Heart left ventricle (tissue), 16 donors: ENCODE measurements around the gene LMBR1. TPM values are rescaled to one million over a fixed set of nuclear protein-coding genes. Genes with fewer than 3 reads are reported as not detected.

Source experiments
- ATAC-seq, 4 donors: fragments of 200-7000 bp; cut with Tn5 transposase; one replicate each; pipeline ENCODE4 v1.9.1; 2020 to 2022; ENCODE audit warnings: moderate library complexity in 4 of 4, mild to moderate bottlenecking in 3 of 4, moderate number of reproducible peaks in 1 of 4
- DNase-seq, 5 donors: peaks; one replicate each; pipeline ENCODE4 v3.0.0-alpha.2; 2020
- H3K27ac ChIP-seq, 12 donors: fragments of 200-600 bp; sonication (generic) in 4 of 12; one replicate each; pipeline versions ENCODE4 v1.5.0 to v1.8.0; 2016 to 2022; ENCODE audit warnings: mild to moderate bottlenecking in 2 of 12
- H3K27me3 ChIP-seq, 9 donors: fragments of 200-600 bp; sonication (generic) in 2 of 9; one replicate each; pipeline versions ENCODE4 v1.5.1 to v1.8.0; 2016 to 2022; ENCODE audit warnings: mild to moderate bottlenecking in 3 of 9
- H3K36me3 ChIP-seq, 9 donors: fragments of 200-600 bp; sonication (generic) in 2 of 9; one replicate each; pipeline versions ENCODE4 v1.5.0 to v1.8.0; 2018 to 2022; ENCODE audit warnings: mild to moderate bottlenecking in 2 of 9
- H3K4me1 ChIP-seq, 12 donors: fragments of 200-600 bp; sonication (generic) in 4 of 12; one replicate each; pipeline versions ENCODE4 v1.5.0 to v1.8.0; 2016 to 2022; ENCODE audit warnings: mild to moderate bottlenecking in 3 of 12
- H3K4me3 ChIP-seq, 12 donors: fragments of 200-600 bp; sonication (generic) in 4 of 12; one replicate each; pipeline versions ENCODE4 v1.5.0 to v1.8.0; 2017 to 2022; ENCODE audit warnings: mild to moderate bottlenecking in 9 of 12, moderate library complexity in 4 of 12
- H3K9me3 ChIP-seq, 12 donors: fragments of 200-600 bp; sonication (generic) in 4 of 12; one replicate each; pipeline versions ENCODE4 v1.5.0 to v1.8.0; 2016 to 2022; ENCODE audit warnings: mild to moderate bottlenecking in 1 of 12
- POLR2A ChIP-seq, 2 donors: fragments of 450-650 bp; IDR thresholded peaks; one replicate each; pipeline ENCODE4 v1.6.1; 2017; ENCODE audit warnings: antibody characterized with exemption in 2 of 2, mild to moderate bottlenecking in 2 of 2, moderate library complexity in 2 of 2
- WGBS, 4 donors: extraction: QIAGEN DNeasy Blood & Tissue Kit in 2 of 4; methylation state at CpG; one replicate each; pipeline versions ENCODE4 v1.1.5 to v1.1.7; 2013 to 2018; 5-methylcytosine and 5-hydroxymethylcytosine counted together
- intact Hi-C, 10 donors: fragments of 100-400 bp; cut with DNase I; formaldehyde crosslinking; loops; one replicate each; pipeline versions ENCODE4 v1.11.1 to v1.14.2; 2022
- polyA plus RNA-seq, 2 donors: library from polyadenylated mRNA; stranded (reverse); fragments of 200-250 nt; gene quantifications; one replicate each; pipeline ENCODE4 v1.2.3, GENCODE V29; 2013
- total RNA-seq, 9 donors: library from RNA; depleted of rRNA in 2 of 9; stranded (reverse); fragments of >200 nt in 2 of 9; fragmentation: NEBNext Ultra II Directional in 3 of 9; extraction: Animal tissue kit (Norgen Biotek cat#: 25700) in 3 of 9; gene quantifications; one replicate each; pipeline versions ENCODE4 v1.1.0 to v1.2.4, GENCODE V29; 2016 to 2023
- TF ChIP-seq, protein P1 (sequence below), 12 donors: fragments of 200-600 bp; sonication (generic) in 4 of 12; IDR thresholded peaks; one replicate each; pipeline versions ENCODE4 v1.5.0 to v1.8.0; 2018 to 2022; ENCODE audit warnings: antibody characterized with exemption in 12 of 12, mild to moderate bottlenecking in 5 of 12
- donor health status: ischemic (EF 13 %, LVEDD 7.1; RV severe dilation, severe dysfunction).
- donor health status: healthy with polysubstance abuse.
- donor health status: DM: no; HTN: yes; CAD: no.
- donor health status: DM: no; HTN: no; CAD: no.
- donor health status: ischemic (EF 25% LVEDD 6.9; RV normal size, moderate dysfunction).
- donor health status: ischemic (EF 25% LVEDD 5.7; RV mildly dilated, moderate dysfunction).
- donor health status: healthy.
- donor health status: DM: yes; HTN: yes; CAD: no.
- donor health status: ischemic (EF 35%, LVEDD 5.7; RV mildly dilated, moderate dysfunction).
- donor health status: nonischemic (EF 11% LVEDD 7.7; RV severe dilation, severe dysfunction).
- donor health status: DM: yes; HTN: yes; CAD: no.
- donor health status: PGD.
- donor health status: ischemic (EF 29% LVEDD 5.4; RV normal size, mild dysfunction).
- donor health status: nonischemic (EF 23%, LVEDD 6.1; RV moderate dilation, normal function).

LMBR1 gene
- total and polyA plus RNA-seq, 11 donors: 5.8 to 51.9 (median 37.1) TPM

- H3K4me3 ChIP-seq: no peak overlapping the region
- intact Hi-C loops: no loop called here
- peaks cover 0 to 6% (median 0%) of the 10 kb centered on the region in 9 donors for H3K36me3 ChIP-seq
- TF ChIP-seq, protein P1, sequence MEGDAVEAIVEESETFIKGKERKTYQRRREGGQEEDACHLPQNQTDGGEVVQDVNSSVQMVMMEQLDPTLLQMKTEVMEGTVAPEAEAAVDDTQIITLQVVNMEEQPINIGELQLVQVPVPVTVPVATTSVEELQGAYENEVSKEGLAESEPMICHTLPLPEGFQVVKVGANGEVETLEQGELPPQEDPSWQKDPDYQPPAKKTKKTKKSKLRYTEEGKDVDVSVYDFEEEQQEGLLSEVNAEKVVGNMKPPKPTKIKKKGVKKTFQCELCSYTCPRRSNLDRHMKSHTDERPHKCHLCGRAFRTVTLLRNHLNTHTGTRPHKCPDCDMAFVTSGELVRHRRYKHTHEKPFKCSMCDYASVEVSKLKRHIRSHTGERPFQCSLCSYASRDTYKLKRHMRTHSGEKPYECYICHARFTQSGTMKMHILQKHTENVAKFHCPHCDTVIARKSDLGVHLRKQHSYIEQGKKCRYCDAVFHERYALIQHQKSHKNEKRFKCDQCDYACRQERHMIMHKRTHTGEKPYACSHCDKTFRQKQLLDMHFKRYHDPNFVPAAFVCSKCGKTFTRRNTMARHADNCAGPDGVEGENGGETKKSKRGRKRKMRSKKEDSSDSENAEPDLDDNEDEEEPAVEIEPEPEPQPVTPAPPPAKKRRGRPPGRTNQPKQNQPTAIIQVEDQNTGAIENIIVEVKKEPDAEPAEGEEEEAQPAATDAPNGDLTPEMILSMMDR (IDR thresholded peaks at IDR 0.05): no peak
- TF ChIP-seq POLR2A (IDR thresholded peaks at IDR 0.05): no peak
- 91 to 98% (median 97%) methylated on average over 3 of the region's 3 CpGs for WGBS, 4 donors
- H3K9me3 ChIP-seq: peaks cover 0 to 29% (median 7%) of the 10 kb centered on the region in 12 donors
- H3K4me1 ChIP-seq: no peaks in the 10 kb centered on the region
- ATAC-seq: no peak
- no peak for DNase-seq
- H3K27ac ChIP-seq: no peak overlapping the region
- no peaks in the 10 kb centered on the region for H3K27me3 ChIP-seq
Observed at GRCh38 chr7:156693627-156694026, 199.4 kb downstream of the LMBR1 start.

DNA sequence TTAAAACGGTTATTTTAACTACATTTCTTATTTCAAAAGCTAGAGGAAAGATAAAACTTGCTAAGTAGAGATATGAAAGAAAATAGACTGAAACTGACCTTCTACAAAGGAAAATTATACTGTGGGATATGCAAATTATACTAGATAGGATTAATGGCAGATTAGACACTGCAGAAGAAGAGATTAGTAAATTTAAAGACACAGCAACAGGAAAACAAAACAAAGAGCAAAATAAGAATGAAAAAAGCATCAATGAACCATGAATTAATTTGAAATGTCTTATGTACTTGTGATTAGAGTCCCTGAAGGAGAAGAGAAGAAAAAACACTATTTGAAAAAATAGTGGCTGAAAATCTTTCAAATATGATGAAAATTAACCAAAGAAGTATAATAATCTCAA lies 200.1 kb downstream of the LMBR1 start:
- no peaks in the 10 kb centered on the region for H3K4me1 ChIP-seq
- intact Hi-C loops: no loop called here
- no peak overlapping the region for H3K27ac ChIP-seq
- no peak for ATAC-seq
- no peak for DNase-seq
- WGBS, 4 donors: 89 to 96% (median 92%) methylated on average over 1 of the region's 1 CpG
- no peaks in the 10 kb centered on the region for H3K27me3 ChIP-seq
- no peak overlapping the region for H3K4me3 ChIP-seq
- H3K36me3 ChIP-seq: peaks cover 0 to 6% (median 0%) of the 10 kb centered on the region in 9 donors
- H3K9me3 ChIP-seq: peaks cover 0 to 25% (median 6%) of the 10 kb centered on the region in 12 donors
- TF ChIP-seq POLR2A (IDR thresholded peaks at IDR 0.05): no peak
- TF ChIP-seq, protein P1 (IDR thresholded peaks at IDR 0.05): no peak

DNA sequence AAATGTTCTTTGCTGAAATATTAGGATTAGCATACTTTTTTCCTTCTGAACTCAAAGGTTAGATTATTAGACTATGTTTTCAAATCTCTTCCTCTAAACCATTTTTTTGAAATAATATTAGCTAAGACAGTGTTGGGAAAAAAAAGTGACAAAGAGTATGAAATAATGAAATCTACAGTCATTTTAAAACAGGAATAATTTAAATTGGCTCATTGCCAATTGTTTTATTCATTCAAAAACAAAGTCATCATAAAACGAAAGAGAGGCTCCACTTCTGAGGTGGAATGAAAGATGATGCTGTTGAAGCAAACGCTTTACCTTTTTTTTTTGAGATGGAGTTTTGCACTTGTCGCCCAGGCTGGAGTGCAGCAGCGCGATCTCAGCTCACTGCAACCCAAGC lies 201.2 kb downstream of the LMBR1 start:
- TF ChIP-seq POLR2A (IDR thresholded peaks at IDR 0.05): no peak
- TF ChIP-seq, protein P1 (IDR thresholded peaks at IDR 0.05): no peak
- H3K4me3 ChIP-seq: no peak overlapping the region
- intact Hi-C loops: no loop called here
- no peak overlapping the region for H3K27ac ChIP-seq
- H3K36me3 ChIP-seq: peaks cover 0 to 3% (median 0%) of the 10 kb centered on the region in 9 donors
- WGBS, 4 donors: 83 to 95% (median 88%) methylated on average over 5 of the region's 5 CpGs
- H3K27me3 ChIP-seq: no peaks in the 10 kb centered on the region
- DNase-seq (no peak), ATAC-seq (no peak)
- H3K9me3 ChIP-seq: peaks cover 0 to 14% (median 0%) of the 10 kb centered on the region in 12 donors
- H3K4me1 ChIP-seq: no peaks in the 10 kb centered on the region

DNA sequence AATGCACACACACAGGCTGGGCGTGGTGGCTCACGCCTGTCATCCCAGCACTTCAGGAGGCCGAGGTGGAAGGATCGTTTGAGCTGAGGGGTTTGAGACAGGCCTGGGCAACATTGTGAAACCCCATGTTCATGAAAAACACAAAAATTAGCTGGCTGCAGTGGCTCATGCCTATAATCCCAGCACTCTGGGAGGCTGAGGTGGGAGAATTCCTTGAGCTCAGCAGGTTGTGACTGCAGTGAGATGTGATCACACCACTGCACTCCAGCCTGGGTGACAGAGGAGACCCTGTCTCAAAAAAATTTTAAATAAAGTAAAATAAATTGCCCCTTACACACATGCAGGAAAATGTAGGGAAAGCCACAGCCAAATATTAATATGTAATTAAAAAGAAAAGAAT lies 208.3 kb downstream of the LMBR1 start:
- no peak overlapping the region for H3K4me3 ChIP-seq
- WGBS, 4 donors: 92 to 98% (median 93%) methylated on average over 4 of the region's 4 CpGs
- ATAC-seq: no peak

More for the DNA sequence above, 208.3 kb downstream of the LMBR1 start:
- no peak for TF ChIP-seq POLR2A (IDR thresholded peaks at IDR 0.05)
- TF ChIP-seq, protein P1 (IDR thresholded peaks at IDR 0.05): no peak
- H3K4me1 ChIP-seq: no peaks in the 10 kb centered on the region
- intact Hi-C loops: no loop called here
- no peaks in the 10 kb centered on the region for H3K27me3 ChIP-seq
- DNase-seq: no peak
- no peaks in the 10 kb centered on the region for H3K9me3 ChIP-seq
- H3K36me3 ChIP-seq: peaks cover 0 to 50% (median 28%) of the 10 kb centered on the region in 9 donors
- no peak overlapping the region for H3K27ac ChIP-seq
